DMS153 (cell line): Measurements from ENCODE around the gene TRMT112.

ENCODE experiments used
- DNase-seq: peaks from one replicate; lab custom pipeline; 2025; lab: John Stamatoyannopoulos, UW

Gene TRMT112

GRCh38 chr11:64269540-64270220, 47.7 kb downstream of the TRMT112 start:
- DNase-seq: peak; percentile 99

GRCh38 chr11:64268893-64269539, 48.3 kb downstream of the TRMT112 start:
- DNase-seq: no peak

DNA sequence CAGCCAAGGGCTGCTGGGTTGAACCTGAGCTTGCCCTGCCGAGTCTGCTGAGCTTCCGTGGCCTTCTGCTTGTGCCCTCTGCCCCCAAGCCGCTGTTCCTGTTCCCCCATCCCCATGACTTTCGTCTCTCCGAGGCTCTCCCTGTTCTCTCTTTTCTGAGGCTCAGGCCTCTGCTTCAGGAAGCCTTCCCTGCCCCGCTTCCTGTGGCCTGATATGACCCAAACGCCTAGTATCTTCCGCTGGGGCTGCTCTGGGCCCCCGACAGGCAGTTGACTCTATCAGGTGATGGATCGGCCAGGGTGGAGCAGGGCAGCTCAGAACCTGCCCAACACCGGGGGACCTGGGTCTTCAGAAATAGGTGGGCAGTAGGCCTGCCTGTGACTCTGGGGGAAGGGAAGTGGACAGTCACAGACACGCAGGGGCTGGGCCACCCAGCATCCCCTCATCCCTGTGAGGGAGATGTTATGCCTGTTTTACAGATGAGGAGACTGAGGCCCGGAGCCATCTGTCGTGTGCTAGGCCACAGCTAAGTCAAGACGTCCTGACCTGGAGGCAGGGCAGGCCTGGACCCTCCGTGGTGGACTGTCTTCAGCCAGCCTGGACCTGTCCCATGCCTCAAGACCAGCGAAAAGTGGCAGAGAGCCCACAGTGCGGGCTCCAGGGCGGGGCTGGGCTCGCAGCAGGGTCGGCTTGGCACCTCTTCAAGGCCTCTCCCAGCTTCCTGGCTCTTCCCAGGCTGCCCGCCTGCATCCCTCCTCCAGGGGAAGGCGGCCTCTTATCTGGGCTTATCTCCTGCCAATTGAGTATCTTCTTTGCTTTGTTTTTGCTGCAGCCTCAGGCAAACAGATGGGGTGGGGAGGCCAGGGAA, 49.1 kb downstream of the TRMT112 start:
- DNase-seq: no peak

DNA sequence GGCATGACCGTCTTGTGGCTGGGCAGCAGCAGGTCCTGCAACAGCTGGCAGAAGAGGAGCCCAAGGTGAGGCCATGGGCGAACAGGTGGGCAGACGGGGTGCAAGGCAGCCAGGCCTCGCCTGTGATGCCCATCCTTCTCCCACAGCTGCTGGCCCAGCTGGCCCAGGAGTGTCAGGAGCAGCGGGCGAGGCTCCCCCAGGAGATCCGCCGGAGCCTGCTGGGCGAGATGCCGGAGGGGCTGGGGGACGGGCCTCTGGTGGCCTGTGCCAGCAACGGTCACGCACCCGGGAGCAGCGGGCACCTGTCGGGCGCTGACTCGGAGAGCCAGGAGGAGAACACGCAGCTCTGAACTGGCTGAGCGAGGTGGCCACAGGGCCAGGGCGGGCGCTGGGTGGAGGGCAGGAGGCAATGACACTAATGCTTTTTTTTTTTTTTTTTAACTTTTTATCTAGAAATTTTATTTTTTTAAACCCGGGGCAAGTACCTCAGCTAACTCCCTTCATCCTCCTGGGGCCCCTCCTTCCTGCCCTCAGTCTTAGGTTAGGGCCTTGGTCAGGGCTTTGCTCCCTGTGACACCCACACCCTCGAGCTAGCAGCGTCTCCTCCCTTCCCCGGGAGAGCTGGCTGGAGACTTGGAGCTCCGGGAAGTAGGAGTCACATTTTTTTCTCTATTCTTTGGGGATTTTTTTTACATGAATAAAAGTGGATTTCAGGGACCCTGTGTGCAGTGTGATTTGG, 50.0 kb downstream of the TRMT112 start:
- DNase-seq: no peak
